Activated CD4-positive, alpha-beta T cell treated with anti-CD3 and anti-CD28 coated beads, Interleukin-2, amount 50 U/mL, for 48 hours (primary cell): Measurements from ENCODE around the gene TCF7L2.

Source experiments
- DNase-seq, 2 experiments: peaks; one replicate each; pipeline ENCODE4 v3.0.0-alpha.2; 2020

Gene TCF7L2

GRCh38 chr10:112966194-112966855 lies 16.3 kb downstream of the TCF7L2 start:
- no peak for DNase-seq

- no peak for DNase-seq
Measured at GRCh38 chr10:112967200-112967599, 17.2 kb downstream of the TCF7L2 start.

- DNase-seq, result no peak
Measured at GRCh38 chr10:112969131-112969530, 19.1 kb downstream of the TCF7L2 start.

GRCh38 chr10:112969542-112969941 lies 19.5 kb downstream of the TCF7L2 start:
- no peak for DNase-seq

- no peak for DNase-seq
Measured at GRCh38 chr10:112970021-112970420, 20.0 kb downstream of the TCF7L2 start.

- DNase-seq, result no peak
Measured at GRCh38 chr10:112972606-112973005, 22.6 kb downstream of the TCF7L2 start.

- DNase-seq, result no peak
Measured at GRCh38 chr10:112973046-112973445, 23.0 kb downstream of the TCF7L2 start.

GRCh38 chr10:112973805-112974204 lies 23.8 kb downstream of the TCF7L2 start:
- no peak for DNase-seq

- DNase-seq, result no peak
Measured at GRCh38 chr10:112977426-112977898, 27.4 kb downstream of the TCF7L2 start.

GRCh38 chr10:112979927-112980326 lies 29.9 kb downstream of the TCF7L2 start:
- DNase-seq, result no peak

- no peak for DNase-seq
Measured at GRCh38 chr10:112980937-112981336, 30.9 kb downstream of the TCF7L2 start.

- DNase-seq, result peak; percentile 21 to 45
Measured at GRCh38 chr10:112981553-112981952, 31.5 kb downstream of the TCF7L2 start.

- no peak for DNase-seq
Measured at GRCh38 chr10:112983444-112984056, 33.5 kb downstream of the TCF7L2 start.

- DNase-seq, result no peak
Measured at GRCh38 chr10:112984756-112985155, 34.7 kb downstream of the TCF7L2 start.

- peak; percentile 5 to 26 for DNase-seq
Measured at GRCh38 chr10:112985690-112986543, 35.9 kb downstream of the TCF7L2 start.

GRCh38 chr10:112986544-112987190 lies 36.6 kb downstream of the TCF7L2 start:
- DNase-seq, result no peak

- no peak for DNase-seq
Measured at GRCh38 chr10:112988839-112989406, 38.9 kb downstream of the TCF7L2 start.

GRCh38 chr10:112989826-112990225 lies 39.8 kb downstream of the TCF7L2 start:
- DNase-seq, result no peak

GRCh38 chr10:112990271-112990670 lies 40.2 kb downstream of the TCF7L2 start:
- DNase-seq, result no peak

- DNase-seq, result no peak
Measured at GRCh38 chr10:112991888-112992491, 41.9 kb downstream of the TCF7L2 start.

- DNase-seq, result no peak
Measured at GRCh38 chr10:112996462-112996861, 46.4 kb downstream of the TCF7L2 start.

GRCh38 chr10:112999102-112999501 lies 49.1 kb downstream of the TCF7L2 start:
- DNase-seq, result no peak
